HepG2 (cell line): ENCODE results near the gene EGLN1. TPM values are rescaled to one million over a fixed set of nuclear protein-coding genes. Genes with fewer than 3 reads are reported as not detected.

Source experiments
- ETV5 ChIP-seq: IDR thresholded peaks from 2 replicates; pipeline ENCODE4 v1.6.1; 2018; ENCODE audit warnings: missing biosample characterization, missing genetic modification reagents, inconsistent platforms, borderline replicate concordance
- GPBP1L1 ChIP-seq: sonication (generic); formaldehyde crosslinking; IDR thresholded peaks from 2 replicates; pipeline ENCODE4 v1.5.0; 2020; ENCODE audit warnings: mild to moderate bottlenecking, missing genetic modification reagents
- HINFP ChIP-seq: sonication (generic); formaldehyde crosslinking; IDR thresholded peaks from 2 replicates; pipeline ENCODE4 v1.4.0; 2020; ENCODE audit warnings: low read depth, mild to moderate bottlenecking, missing genetic modification reagents
- HMGXB4 ChIP-seq, 2 experiments: sonication (generic) in 1 of 2; formaldehyde crosslinking in 1 of 2; IDR thresholded peaks; 2 replicates each; pipeline versions ENCODE4 v1.4.0 to v1.6.1; 2018 to 2020; ENCODE audit warnings: missing genetic modification reagents in 2 of 2, borderline replicate concordance in 1 of 2, low read depth in 1 of 2, mild to moderate bottlenecking in 1 of 2, missing biosample characterization in 1 of 2
- HOXA9 ChIP-seq: sonication (generic); formaldehyde crosslinking; IDR thresholded peaks from 2 replicates; pipeline ENCODE4 v1.8.1; 2022; ENCODE audit warnings: missing genetic modification reagents, mild to moderate bottlenecking, moderate library complexity, borderline replicate concordance
- KDM3A ChIP-seq: IDR thresholded peaks from 2 replicates; pipeline ENCODE4 v1.6.1; 2018; ENCODE audit warnings: low read depth, missing compliant biosample characterization
- KLF9 ChIP-seq: IDR thresholded peaks from 2 replicates; pipeline ENCODE4 v1.6.1; 2016; ENCODE audit warnings: low read depth
- KMT2A ChIP-seq: sonication (generic); formaldehyde crosslinking; IDR thresholded peaks from 2 replicates; pipeline ENCODE4 v1.4.0; 2020; ENCODE audit warnings: missing genetic modification reagents
- MBD4 ChIP-seq: IDR thresholded peaks from 2 replicates; pipeline ENCODE4 v1.6.1; 2012; ENCODE audit warnings: low read length, inconsistent platforms, borderline replicate concordance
- MEIS2 ChIP-seq: sonication (generic); formaldehyde crosslinking; IDR thresholded peaks from 2 replicates; pipeline ENCODE4 v1.9.0; 2021; ENCODE audit warnings: mild to moderate bottlenecking, missing genetic modification reagents
- MIXL1 ChIP-seq: IDR thresholded peaks from 2 replicates; pipeline ENCODE4 v1.6.1; 2016
- PAX8 ChIP-seq: sonication (generic); formaldehyde crosslinking; IDR thresholded peaks from 2 replicates; pipeline ENCODE4 v1.8.0; 2022; ENCODE audit warnings: mild to moderate bottlenecking, missing genetic modification reagents, borderline replicate concordance
- PCBP2 ChIP-seq: fragments of 200-400 bp; formaldehyde crosslinking; optimal IDR thresholded peaks from 2 replicates; pipeline ENCODE3; 2018; ENCODE audit warnings: low read length, low read depth; ENCODE audit not compliant: poor library complexity, severe bottlenecking
- PRMT3 ChIP-seq: sonication (generic); formaldehyde crosslinking; IDR thresholded peaks from 2 replicates; pipeline ENCODE4 v1.8.1; 2022; ENCODE audit warnings: low read depth, mild to moderate bottlenecking, moderate library complexity, missing genetic modification reagents, borderline replicate concordance
- SOX13 ChIP-seq, 3 experiments: fragments of 450-650 bp in 1 of 3; sonication (generic) in 1 of 3; formaldehyde crosslinking in 1 of 3; IDR thresholded peaks in 2 of 3; conservative IDR thresholded peaks in 1 of 3; 2 replicates each; pipeline versions ENCODE4 v1.5.0 to v1.6.1; 2016 to 2020; ENCODE audit warnings: antibody characterized with exemption in 1 of 3, mild to moderate bottlenecking in 1 of 3, missing compliant biosample characterization in 1 of 3, missing genetic modification reagents in 1 of 3, moderate library complexity in 1 of 3
- THAP11 ChIP-seq: IDR thresholded peaks from 2 replicates; pipeline ENCODE4 v1.6.1; 2016; ENCODE audit warnings: missing biosample characterization, missing genetic modification reagents
- ZFP37 ChIP-seq: sonication (generic); formaldehyde crosslinking; IDR thresholded peaks from 2 replicates; pipeline ENCODE4 v1.4.0; 2020; ENCODE audit warnings: missing genetic modification reagents, borderline replicate concordance
- ZFP62 ChIP-seq: sonication (generic); formaldehyde crosslinking; IDR thresholded peaks from 2 replicates; pipeline ENCODE4 v1.4.0; 2020; ENCODE audit warnings: missing genetic modification reagents
- ZNF234 ChIP-seq: sonication (generic); formaldehyde crosslinking; conservative IDR thresholded peaks from 2 replicates; pipeline ENCODE4 v1.5.1; 2020; ENCODE audit warnings: mild to moderate bottlenecking, missing genetic modification reagents
- ZNF264 ChIP-seq: sonication (generic); formaldehyde crosslinking; IDR thresholded peaks from 2 replicates; pipeline ENCODE4 v1.4.0; 2020; ENCODE audit warnings: missing genetic modification reagents
- ZNF335 ChIP-seq: sonication (generic); formaldehyde crosslinking; IDR thresholded peaks from 2 replicates; pipeline ENCODE4 v1.4.0; 2020; ENCODE audit warnings: missing genetic modification reagents
- ZNF577 ChIP-seq: sonication (generic); formaldehyde crosslinking; IDR thresholded peaks from 2 replicates; pipeline ENCODE4 v1.4.0; 2020; ENCODE audit warnings: mild to moderate bottlenecking, low read depth, missing genetic modification reagents, borderline replicate concordance
- ZNF589 ChIP-seq: sonication (generic); formaldehyde crosslinking; conservative IDR thresholded peaks from 2 replicates; pipeline ENCODE4 v1.8.0; 2022; ENCODE audit warnings: mild to moderate bottlenecking, moderate library complexity, missing genetic modification reagents
- ZNF678 ChIP-seq: sonication (generic); formaldehyde crosslinking; IDR thresholded peaks from 2 replicates; pipeline ENCODE4 v1.4.0; 2020; ENCODE audit warnings: mild to moderate bottlenecking, missing genetic modification reagents
- ZNF879 ChIP-seq: sonication (generic); formaldehyde crosslinking; IDR thresholded peaks from 2 replicates; pipeline ENCODE4 v1.8.1; 2023; ENCODE audit warnings: missing genetic modification reagents
- polyA plus RNA-seq, 8 experiments: library from polyadenylated mRNA; depleted of rRNA in 3 of 8; stranded (reverse) in 7 of 8; unstranded in 1 of 8; fragments of >200 nt; fragmentation: Illumina TruSeq in 4 of 8; extraction: Trizol in 4 of 8; gene quantifications; 2 replicates each; pipeline versions ENCODE4 v1.2.1 to v1.2.3, GENCODE V29; 2011 to 2016; ENCODE audit warnings: low read depth in 4 of 8, missing spikeins in 1 of 8, mixed read lengths in 1 of 8; ENCODE audit not compliant: insufficient read depth in 1 of 8
- total RNA-seq, 5 experiments: library from RNA; depleted of rRNA; stranded (reverse); fragments of >200 nt; fragmentation: Illumina TruSeq; extraction: Trizol; gene quantifications; 2 replicates each; pipeline ENCODE4 v1.2.3, GENCODE V29; 2016; ENCODE audit warnings: low read depth in 1 of 5

Gene EGLN1
- total and polyA plus RNA-seq, 2 of the 13 experiments (the other 11 are each of a cell fraction or from before 2014, with no cell fraction given): 34.4 to 44.1 TPM

- TF ChIP-seq KDM3A (CRISPR knock-in tag) (0 out of 2 replicates have a peak, but pooled peaks have one; percentile 34), ZNF234 (no peak; the same call in 1 of the 2 replicates), KMT2A (CRISPR knock-in tag) (peak; percentile 86; the same call in 1 of the 2 replicates), ZNF577 (CRISPR knock-in tag) (no peak), ZNF335 (peak; percentile 91), PRMT3 (CRISPR knock-in tag) (peak; percentile 88), MEIS2 (CRISPR knock-in tag) (no peak; the same call in 1 of the 2 replicates), PAX8 (CRISPR knock-in tag) (no peak), ZNF879 (CRISPR knock-in tag) (0 out of 2 replicates have a peak, but pooled peaks have one; percentile 26), KLF9 (CRISPR knock-in tag) (no peak), ZFP62 (no peak), ETV5 (peak; percentile 73), PCBP2 (no peak), THAP11 (peak; percentile 81), SOX13 (IDR thresholded peaks at IDR 0.05) (no peak), SOX13 (CRISPR knock-in tag; conservative IDR thresholded peaks at IDR 0.05 in 1 of 2, IDR thresholded peaks at IDR 0.05 in 1 of 2) (peak in 1 of 2 experiments; percentile 49; a peak in 2 of 4 replicates), ZFP37 (no peak), MBD4 (no peak), HMGXB4 (CRISPR knock-in tag; IDR thresholded peaks at IDR 0.05; ENCODE audit: borderline replicate concordance in 1 of 2, low read depth in 1 of 2) (peak; percentile 90 to 95), GPBP1L1 (CRISPR knock-in tag) (no peak), ZNF264 (no peak), ZNF589 (CRISPR knock-in tag) (no peak), MIXL1 (CRISPR knock-in tag) (peak; percentile 76; the same call in 1 of the 2 replicates), HINFP (CRISPR knock-in tag) (no peak), ZNF678 (no peak), HOXA9 (CRISPR knock-in tag) (no peak)
Measured at GRCh38 chr1:231421971-231422797, at the start of gene EGLN1 (continued).
